Mammary epithelial cell (primary cell): ENCODE measurements around the gene PPM1F.
A peak's percentile ranks its signal among the peaks of the same experiment; 100 is the strongest.

Source experiments
- CTCF ChIP-seq, 2 donors: IDR thresholded peaks in 1 of 2; conservative IDR thresholded peaks in 1 of 2; 2 replicates each; pipeline ENCODE4 v1.5.1; 2011 to 2012; ENCODE audit warnings: inconsistent platforms in 2 of 2, low read length in 2 of 2, mild to moderate bottlenecking in 2 of 2, control low read depth in 1 of 2, low read depth in 1 of 2; ENCODE audit not compliant: insufficient read depth in 1 of 2; ENCODE audit errors: extremely low read depth in 1 of 2
- EZH2 ChIP-seq: IDR thresholded peaks from 2 replicates; pipeline ENCODE4 v1.6.1; 2012; ENCODE audit warnings: low read length, inconsistent platforms, borderline replicate concordance

- TF ChIP-seq CTCF (conservative IDR thresholded peaks at IDR 0.05 in 1 of 2, IDR thresholded peaks at IDR 0.05 in 1 of 2; ENCODE audit: extremely low read depth in 1 of 2, insufficient read depth in 1 of 2, low read depth in 1 of 2, low read length in 2 of 2) (peak; percentile 94 to 99), EZH2 (no peak)
Measured at GRCh38 chr22:21938071-21938822, 14.4 kb downstream of the PPM1F start.
